Large intestine (tissue), 12 donors: Measurements from ENCODE around the gene HPX. TPM values are rescaled to one million over a fixed set of nuclear protein-coding genes. Genes with fewer than 3 reads are reported as not detected.

Source experiments
- DNase-seq, 2 donors: peaks; one replicate each; pipeline versions ENCODE4 v3.0.0 to v3.0.0-alpha.2; 2013
- H3K27ac ChIP-seq: one replicate; pipeline ENCODE4 v1.5.1; 2013; ENCODE audit warnings: low read length
- H3K27me3 ChIP-seq: 2 replicates; pipeline ENCODE4 v1.6.1; 2013; ENCODE audit warnings: low read length; ENCODE audit not compliant: control insufficient read depth, insufficient read depth
- H3K36me3 ChIP-seq: 2 replicates; pipeline ENCODE4 v1.6.1; 2013; ENCODE audit warnings: low read length; ENCODE audit not compliant: control insufficient read depth, insufficient read depth
- H3K4me1 ChIP-seq: one replicate; pipeline ENCODE4 v1.6.1; 2013; ENCODE audit warnings: low read length; ENCODE audit not compliant: control insufficient read depth, insufficient read depth
- H3K4me3 ChIP-seq: one replicate; pipeline ENCODE4 v1.5.1; 2013; ENCODE audit warnings: low read length
- H3K9me3 ChIP-seq: one replicate; pipeline ENCODE4 v1.6.1; 2013; ENCODE audit warnings: mild to moderate bottlenecking, low read depth, low read length, moderate library complexity; ENCODE audit not compliant: control insufficient read depth
- WGBS: methylation state at CpG from one replicate; pipeline ENCODE4 v1.1.5; 2013; ENCODE audit warnings: low lambda C conversion rate; ENCODE audit not compliant: insufficient coverage; 5-methylcytosine and 5-hydroxymethylcytosine counted together
- long read RNA-seq, 11 donors: transcript quantifications; one replicate each; lab custom pipeline, GENCODE V29; 2026
- polyA plus RNA-seq: library from polyadenylated mRNA; unstranded; fragments of 120-200 nt; gene quantifications from one replicate; pipeline ENCODE4 v1.2.1, GENCODE V29; 2013

Gene HPX
- polyA plus RNA-seq, result 3.0 TPM
- long read RNA-seq, donor 1, result 0 reads
- long read RNA-seq, donor 2, partial matches to known transcripts, result 0 of 3 reads
- long read RNA-seq, donor 2, other reads (novel, unspliced or antisense), result 0 of 3 reads
- long read RNA-seq, donor 3, result 0 reads
- long read RNA-seq, donor 4, result 0 reads
- long read RNA-seq, donor 5, partial matches to known transcripts, result 0 of 1 reads
- long read RNA-seq, donor 5, other reads (novel, unspliced or antisense), result 0 of 1 reads
- long read RNA-seq, donor 6, partial matches to known transcripts, result 0 of 1 reads
- long read RNA-seq, donor 6, other reads (novel, unspliced or antisense), result 0 of 1 reads
- long read RNA-seq, donor 7, result 0 reads
- long read RNA-seq, donor 8, result 0 reads
- long read RNA-seq, donor 9, result 0 reads
- long read RNA-seq, donor 10, partial matches to known transcripts, result 0 of 2 reads
- long read RNA-seq, donor 10, other reads (novel, unspliced or antisense), result 0 of 2 reads
- long read RNA-seq, donor 11, partial matches to known transcripts, result 0 of 1 reads
- long read RNA-seq, donor 11, other reads (novel, unspliced or antisense), result 0 of 1 reads

- no peak within 1 kb of the TSS for H3K27ac ChIP-seq
- H3K4me3 ChIP-seq, result no peak within 1 kb of the TSS
- WGBS, result no CpG with 5 or more reads among the region's 3 CpGs
- no peaks in the 10 kb centered on the region for H3K36me3 ChIP-seq
- H3K4me1 ChIP-seq, result peaks cover 28% of the 10 kb centered on the region
- no peaks in the 10 kb centered on the region for H3K9me3 ChIP-seq
- no peak for DNase-seq
- H3K27me3 ChIP-seq, result no peaks in the 10 kb centered on the region
Measured at GRCh38 chr11:6440906-6441358, at the start of gene HPX. Gene HPX (minus strand): TSS chr11:6440987. CDS start chr11:6440963, 24 bp downstream.

- DNase-seq, result peak; percentile 58 to 80
- Histone ChIP-seq H3K4me1 (peaks cover 42% of the 10 kb centered on the region), H3K27ac (peak overlapping the region; percentile 69), H3K27me3 (no peaks in the 10 kb centered on the region), H3K36me3 (peaks cover 17% of the 10 kb centered on the region), H3K4me3 (no peak overlapping the region), H3K9me3 (no peaks in the 10 kb centered on the region)
- WGBS, result no CpG with 5 or more reads among the region's 4 CpGs
Measured at GRCh38 chr11:6489306-6489705, 48.5 kb upstream of the HPX start.

- H3K36me3 ChIP-seq, result peaks cover 20% of the 10 kb centered on the region
- H3K4me1 ChIP-seq, result peaks cover 44% of the 10 kb centered on the region
- peak overlapping the region; percentile 69 for H3K27ac ChIP-seq
- no peaks in the 10 kb centered on the region for H3K9me3 ChIP-seq
- WGBS, result no CpG with 5 or more reads among the region's 3 CpGs
- no peak overlapping the region for H3K4me3 ChIP-seq
- DNase-seq, result no peak
- no peaks in the 10 kb centered on the region for H3K27me3 ChIP-seq
Measured at GRCh38 chr11:6488821-6489220, 48.0 kb upstream of the HPX start.

- no peak for DNase-seq
- Histone ChIP-seq H3K4me1 (peaks cover 44% of the 10 kb centered on the region), H3K27me3 (no peaks in the 10 kb centered on the region), H3K4me3 (no peak overlapping the region), H3K27ac (peak overlapping the region; percentile 69), H3K9me3 (no peaks in the 10 kb centered on the region), H3K36me3 (peaks cover 25% of the 10 kb centered on the region)
- WGBS, result 40% methylated on average over 1 of the region's 6 CpGs
Measured at GRCh38 chr11:6488342-6488741, 47.6 kb upstream of the HPX start.

- Histone ChIP-seq H3K4me3 (no peak overlapping the region), H3K27me3 (no peaks in the 10 kb centered on the region), H3K4me1 (peaks cover 52% of the 10 kb centered on the region), H3K27ac (peak overlapping the region; percentile 33), H3K9me3 (no peaks in the 10 kb centered on the region), H3K36me3 (peaks cover 30% of the 10 kb centered on the region)
- 75% methylated on average over 1 of the region's 1 CpG for WGBS
- DNase-seq, result no peak
Measured at GRCh38 chr11:6486938-6487337, 46.2 kb upstream of the HPX start.

- no peak overlapping the region for H3K4me3 ChIP-seq
- no peaks in the 10 kb centered on the region for H3K27me3 ChIP-seq
- no peak for DNase-seq
- H3K4me1 ChIP-seq, result peaks cover 52% of the 10 kb centered on the region
- peaks cover 30% of the 10 kb centered on the region for H3K36me3 ChIP-seq
- no peak overlapping the region for H3K27ac ChIP-seq
- H3K9me3 ChIP-seq, result no peaks in the 10 kb centered on the region
- WGBS, result 63% methylated on average over 3 of the region's 3 CpGs
Measured at GRCh38 chr11:6486256-6486655, 45.5 kb upstream of the HPX start.

- 89% methylated on average over 3 of the region's 3 CpGs for WGBS
- H3K4me3 ChIP-seq, result no peak overlapping the region
- H3K27ac ChIP-seq, result no peak overlapping the region
- H3K4me1 ChIP-seq, result peaks cover 50% of the 10 kb centered on the region
- H3K36me3 ChIP-seq, result peaks cover 30% of the 10 kb centered on the region
- no peaks in the 10 kb centered on the region for H3K27me3 ChIP-seq
- no peaks in the 10 kb centered on the region for H3K9me3 ChIP-seq
- DNase-seq, result no peak
Measured at GRCh38 chr11:6485661-6486060, 44.9 kb upstream of the HPX start.

- Histone ChIP-seq H3K27me3 (no peaks in the 10 kb centered on the region), H3K27ac (no peak overlapping the region), H3K36me3 (peaks cover 48% of the 10 kb centered on the region), H3K9me3 (no peaks in the 10 kb centered on the region), H3K4me1 (peaks cover 41% of the 10 kb centered on the region), H3K4me3 (no peak overlapping the region)
- 100% methylated on average over 2 of the region's 6 CpGs for WGBS
- DNase-seq, result no peak
Measured at GRCh38 chr11:6483015-6483414, 42.2 kb upstream of the HPX start.

- Histone ChIP-seq H3K9me3 (no peaks in the 10 kb centered on the region), H3K27me3 (no peaks in the 10 kb centered on the region), H3K4me3 (peak overlapping the region; percentile 67), H3K36me3 (peaks cover 54% of the 10 kb centered on the region), H3K4me1 (peaks cover 37% of the 10 kb centered on the region), H3K27ac (peak overlapping the region; percentile 96)
- 100% methylated on average over 1 of the region's 4 CpGs for WGBS
- DNase-seq, result no peak
Measured at GRCh38 chr11:6482441-6482840, 41.7 kb upstream of the HPX start.

GRCh38 chr11:6481924-6482275 lies 41.1 kb upstream of the HPX start:
- Histone ChIP-seq H3K27ac (peak overlapping the region; percentile 96), H3K27me3 (no peaks in the 10 kb centered on the region), H3K4me3 (peak overlapping the region; percentile 67), H3K36me3 (peaks cover 59% of the 10 kb centered on the region), H3K4me1 (peaks cover 32% of the 10 kb centered on the region), H3K9me3 (no peaks in the 10 kb centered on the region)
- DNase-seq, result no peak
- WGBS, result no CpG with 5 or more reads among the region's 13 CpGs
